ENCODE results near the gene IGDCC3.

IGDCC3 gene

GRCh38 chr15:65338823-65339222 lies 39.0 kb downstream of the IGDCC3 start:
- no peak for DNase-seq

- DNase-seq = peak; percentile 55
Measured at GRCh38 chr15:65338366-65338765, 39.4 kb downstream of the IGDCC3 start.

GRCh38 chr15:65337436-65338070 lies 40.2 kb downstream of the IGDCC3 start:
- DNase-seq = no peak

- no peak for DNase-seq
Measured at GRCh38 chr15:65336493-65337435, 41.0 kb downstream of the IGDCC3 start.

GRCh38 chr15:65335278-65336055 lies 42.3 kb downstream of the IGDCC3 start:
- no peak for DNase-seq

- no peak for DNase-seq
Measured at GRCh38 chr15:65334586-65335231, 43.1 kb downstream of the IGDCC3 start.

GRCh38 chr15:65333856-65334255 lies 43.9 kb downstream of the IGDCC3 start:
- DNase-seq = no peak

- no peak for DNase-seq
Measured at GRCh38 chr15:65333148-65333820, 44.5 kb downstream of the IGDCC3 start.

GRCh38 chr15:65332391-65333147 lies 45.2 kb downstream of the IGDCC3 start:
- no peak for DNase-seq

GRCh38 chr15:65331811-65332210 lies 46.0 kb downstream of the IGDCC3 start:
- DNase-seq = no peak

- DNase-seq = no peak
Measured at GRCh38 chr15:65330934-65331645, 46.7 kb downstream of the IGDCC3 start.

- DNase-seq = no peak
Measured at GRCh38 chr15:65329984-65330735, 47.6 kb downstream of the IGDCC3 start.

- DNase-seq = no peak
Measured at GRCh38 chr15:65329288-65329983, 48.4 kb downstream of the IGDCC3 start.

- DNase-seq = no peak
Measured at GRCh38 chr15:65328506-65329287, 49.1 kb downstream of the IGDCC3 start.

- DNase-seq = no peak
Measured at GRCh38 chr15:65327651-65328393, 50.0 kb downstream of the IGDCC3 start.

GRCh38 chr15:65326818-65327217 lies 51.0 kb downstream of the IGDCC3 start:
- DNase-seq = no peak

- no peak for DNase-seq
Measured at GRCh38 chr15:65326117-65326526, 51.7 kb downstream of the IGDCC3 start.

- no peak for DNase-seq
Measured at GRCh38 chr15:65323071-65323511, 54.7 kb downstream of the IGDCC3 start.
